Occipital lobe (tissue), 2 donors: ENCODE data around the gene SSTR1. TPM values are rescaled to one million over a fixed set of nuclear protein-coding genes. Genes with fewer than 3 reads are reported as not detected.
"Not testable (repeated sequence)": the region's sequence is repeated elsewhere in the genome, so short reads cannot be mapped to it uniquely, and the experiment has no call there.

Experiments
- DNase-seq: peaks from one replicate; lab custom pipeline; 2025; lab: John Stamatoyannopoulos, UW
- total RNA-seq: library from RNA; depleted of rRNA; stranded (reverse); fragments of >200 nt; gene quantifications from one replicate; pipeline ENCODE4 v1.2.3, GENCODE V29; 2014

Gene SSTR1, protein sequence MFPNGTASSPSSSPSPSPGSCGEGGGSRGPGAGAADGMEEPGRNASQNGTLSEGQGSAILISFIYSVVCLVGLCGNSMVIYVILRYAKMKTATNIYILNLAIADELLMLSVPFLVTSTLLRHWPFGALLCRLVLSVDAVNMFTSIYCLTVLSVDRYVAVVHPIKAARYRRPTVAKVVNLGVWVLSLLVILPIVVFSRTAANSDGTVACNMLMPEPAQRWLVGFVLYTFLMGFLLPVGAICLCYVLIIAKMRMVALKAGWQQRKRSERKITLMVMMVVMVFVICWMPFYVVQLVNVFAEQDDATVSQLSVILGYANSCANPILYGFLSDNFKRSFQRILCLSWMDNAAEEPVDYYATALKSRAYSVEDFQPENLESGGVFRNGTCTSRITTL
- 14.8 TPM for total RNA-seq

DNA sequence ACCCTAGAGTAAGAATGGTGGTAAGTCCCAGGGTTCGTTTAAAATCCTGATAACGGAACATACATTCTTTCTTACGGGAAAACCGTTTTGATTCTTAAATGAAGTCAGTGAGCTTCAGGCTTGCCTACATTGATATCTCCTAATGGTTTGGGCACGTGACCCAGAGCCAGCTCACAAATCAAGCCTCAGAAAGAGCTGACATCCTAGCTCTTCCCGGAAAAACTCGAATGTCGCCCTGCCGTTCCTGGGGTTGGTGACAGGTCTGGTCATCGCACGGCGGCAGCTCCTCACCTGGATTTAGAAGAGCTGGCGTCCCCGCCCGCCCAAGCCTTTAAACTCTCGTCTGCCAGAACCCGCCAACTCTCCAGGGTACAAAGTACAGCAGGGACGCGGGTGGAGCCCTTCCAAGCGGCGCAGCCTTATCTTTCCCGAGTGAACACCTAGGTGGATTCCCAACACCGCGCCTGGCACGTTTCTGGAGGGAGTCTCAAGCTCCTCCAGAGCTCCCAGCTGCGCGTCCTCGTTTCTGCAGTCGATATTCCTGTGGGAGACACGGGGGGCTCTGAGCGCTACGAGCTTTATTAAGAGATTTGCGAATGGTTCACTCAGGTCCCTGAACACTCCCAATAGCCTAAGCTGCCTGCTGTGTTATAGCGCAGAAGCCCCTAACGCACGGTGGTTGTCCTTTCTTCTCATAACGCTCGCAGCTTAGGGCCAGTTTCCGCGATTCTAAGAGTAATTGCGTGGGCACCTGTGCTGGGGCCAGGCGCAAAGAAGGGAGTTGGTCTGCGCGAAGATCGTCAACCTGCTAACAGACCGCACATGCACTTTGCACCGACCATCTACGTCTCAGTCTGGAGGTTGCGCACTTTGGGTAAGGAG lies at the start of gene SSTR1:
Gene SSTR1 (plus strand): TSS at position 169 of the 882 bp plus-strand sequence. CDS start 1,486 bp downstream, outside the sequence.
- no peak for DNase-seq

DNA sequence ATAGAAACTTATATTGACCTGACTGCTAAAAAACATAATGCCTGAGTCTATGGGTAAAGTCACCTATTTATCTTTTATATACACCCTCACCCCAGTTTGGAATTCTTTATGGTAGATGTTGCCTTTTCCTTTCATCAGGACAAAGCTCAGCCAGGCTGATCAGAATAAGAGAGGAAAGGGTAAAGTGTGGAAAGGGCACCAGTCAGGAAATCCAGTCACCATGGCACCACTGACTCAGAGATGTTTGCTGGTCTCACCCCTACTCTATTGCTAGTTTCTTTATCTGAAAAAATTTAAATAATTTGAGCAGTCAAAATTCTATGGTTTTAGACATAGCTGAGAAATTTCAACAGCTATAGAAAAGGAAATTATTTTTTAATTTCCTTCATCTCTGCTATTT lies 49.2 kb upstream of the SSTR1 start:
- DNase-seq = no peak

DNA sequence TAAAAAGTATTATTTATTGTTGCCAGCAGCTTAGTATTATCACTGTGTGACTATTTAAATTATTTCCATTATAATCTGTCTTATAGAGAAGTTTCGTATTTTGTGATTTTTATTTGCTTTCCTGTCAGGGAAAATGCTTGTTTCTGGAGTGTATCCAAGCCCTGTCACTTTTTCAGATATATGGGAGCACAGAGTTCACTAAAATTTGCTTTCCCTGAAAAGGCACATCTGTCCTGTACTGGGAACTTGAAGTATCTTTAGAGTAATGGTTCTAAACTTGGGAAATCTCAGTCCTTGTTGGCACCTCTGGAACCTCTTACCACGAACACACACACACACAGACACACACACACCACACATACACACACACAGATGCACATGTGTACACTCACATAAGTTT lies 39.3 kb upstream of the SSTR1 start:
- DNase-seq = no peak

DNA sequence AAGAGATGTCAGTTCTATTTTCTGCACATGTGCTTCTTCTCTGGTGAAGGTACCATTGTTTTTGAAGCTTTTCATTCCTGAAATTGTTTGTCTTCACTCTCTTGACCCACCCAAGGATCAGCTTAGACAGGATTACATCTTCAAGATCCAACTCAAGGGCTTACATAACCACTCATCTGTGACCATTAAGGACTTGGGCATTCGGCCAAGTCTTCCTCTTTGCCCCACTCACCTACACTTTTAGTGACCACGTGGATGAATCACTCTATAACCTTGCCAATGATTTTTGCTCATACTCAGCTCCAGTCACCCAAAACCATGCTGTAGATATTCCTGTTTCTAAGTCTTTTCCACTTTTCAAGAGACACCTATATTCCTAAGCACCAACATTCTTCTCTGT lies 36.5 kb upstream of the SSTR1 start:
- DNase-seq = no peak

DNA sequence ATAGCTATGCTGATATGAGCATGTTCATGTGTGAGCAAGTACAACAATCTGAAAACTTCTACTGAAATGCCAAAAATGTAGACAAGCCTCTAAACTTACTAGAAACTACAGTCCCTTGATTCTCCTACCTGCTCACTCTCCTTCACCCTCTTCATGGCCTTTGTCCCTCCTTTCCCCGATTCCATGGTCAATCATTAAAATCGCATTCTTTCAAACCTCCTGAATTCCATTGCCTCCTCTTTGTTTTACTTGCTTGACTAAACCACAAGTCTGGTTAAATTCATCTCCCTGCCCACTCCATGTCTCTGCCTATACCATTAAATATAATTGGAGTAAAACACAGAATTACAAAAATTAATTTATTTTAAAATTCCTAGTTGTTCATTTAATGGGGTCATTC lies 33.0 kb upstream of the SSTR1 start:
- DNase-seq = no peak

DNA sequence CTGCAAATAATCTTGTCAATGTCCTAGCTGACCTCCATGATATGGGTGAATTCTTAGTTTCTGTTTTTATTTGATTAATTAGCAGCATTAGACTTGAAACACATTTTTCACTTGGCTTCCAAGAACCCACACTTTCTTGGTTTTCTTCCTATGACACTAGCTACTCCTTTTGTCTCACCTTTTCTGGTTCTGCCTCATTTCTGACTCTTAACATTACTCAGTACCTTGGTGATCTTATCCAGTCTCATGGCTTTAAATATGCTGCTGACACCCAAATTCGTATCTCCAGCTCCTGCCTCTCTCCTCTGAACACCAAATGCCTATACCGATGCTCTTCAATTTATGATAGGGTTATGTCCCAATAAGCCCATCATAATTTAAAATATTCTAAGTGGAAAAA lies 32.0 kb upstream of the SSTR1 start:
- no peak for DNase-seq

DNA sequence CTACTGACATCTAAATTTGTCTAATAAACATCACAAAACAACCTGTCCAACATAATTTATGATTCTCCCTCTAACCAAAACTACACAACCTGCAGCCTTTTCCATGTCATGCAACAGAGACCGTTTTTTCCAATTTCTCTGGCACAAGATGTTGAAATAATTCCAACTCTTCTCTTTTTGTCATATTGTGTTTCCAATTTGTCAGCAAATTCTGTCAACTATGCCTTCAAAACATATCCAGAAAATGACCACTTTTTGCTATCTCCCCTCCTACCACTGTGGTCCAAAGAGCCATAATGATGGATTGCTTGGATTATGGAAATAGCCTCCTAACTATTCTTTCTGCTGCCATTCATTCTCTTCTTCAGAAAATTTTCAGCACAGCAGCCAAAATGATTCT lies 31.3 kb upstream of the SSTR1 start:
- no peak for DNase-seq

DNA sequence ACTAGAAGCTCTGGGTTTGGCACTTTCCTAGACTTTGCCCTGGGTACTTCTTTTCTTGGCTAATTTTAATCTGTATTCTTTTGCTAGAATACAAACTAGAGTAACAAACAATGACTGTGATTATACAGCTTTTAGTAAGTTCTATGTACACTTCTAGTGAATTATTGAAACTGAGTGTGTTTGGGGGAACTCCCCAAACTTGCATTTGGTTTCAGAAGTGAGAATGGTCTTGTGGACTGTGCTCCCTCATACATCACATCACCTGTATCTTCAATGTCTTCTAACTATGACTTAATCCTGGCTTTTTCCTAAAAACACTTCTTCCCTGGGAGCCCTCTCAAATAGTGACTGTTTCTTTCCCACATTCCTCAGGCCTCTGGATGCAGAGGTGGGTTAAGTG lies 23.6 kb upstream of the SSTR1 start:
- DNase-seq = no peak

DNA sequence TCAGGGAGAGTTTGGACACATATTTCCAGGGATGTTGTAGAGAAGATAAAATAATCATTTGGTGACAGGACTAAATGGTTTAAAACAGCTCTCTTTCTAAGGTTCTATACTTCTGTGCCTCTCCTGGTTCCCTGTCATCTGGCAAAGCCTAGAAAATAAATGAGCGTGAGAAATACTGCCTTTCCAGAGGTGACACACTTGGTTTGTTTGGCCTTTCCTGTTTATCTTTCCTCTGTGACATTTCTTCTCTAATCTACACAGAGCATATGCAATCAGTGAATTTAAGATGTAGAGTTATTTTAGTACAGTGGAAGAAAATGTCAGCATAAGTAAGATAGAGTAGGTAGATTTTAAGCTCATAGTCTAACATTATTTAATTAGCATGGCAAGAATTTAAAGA lies 22.0 kb upstream of the SSTR1 start:
- no peak for DNase-seq

DNA sequence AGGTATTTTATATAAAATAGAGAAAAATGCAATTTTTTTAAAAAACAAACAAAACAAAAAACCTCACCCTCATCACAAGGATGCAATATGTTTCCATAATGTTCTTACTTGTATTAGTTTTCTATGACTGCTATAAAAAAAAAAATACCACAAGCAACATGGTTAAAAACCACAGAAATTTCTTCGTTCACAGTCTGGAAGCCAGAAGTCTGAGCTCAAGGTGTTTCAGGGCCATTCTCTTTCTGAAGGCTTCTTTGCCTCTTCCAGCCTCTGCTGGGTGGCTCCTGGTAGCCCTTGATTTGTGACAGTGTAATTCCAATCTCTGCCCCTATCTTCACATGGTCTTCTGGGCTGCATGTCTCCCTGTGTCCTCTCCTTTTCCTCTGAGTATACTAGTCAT lies 21.5 kb upstream of the SSTR1 start:
- no peak for DNase-seq

DNA sequence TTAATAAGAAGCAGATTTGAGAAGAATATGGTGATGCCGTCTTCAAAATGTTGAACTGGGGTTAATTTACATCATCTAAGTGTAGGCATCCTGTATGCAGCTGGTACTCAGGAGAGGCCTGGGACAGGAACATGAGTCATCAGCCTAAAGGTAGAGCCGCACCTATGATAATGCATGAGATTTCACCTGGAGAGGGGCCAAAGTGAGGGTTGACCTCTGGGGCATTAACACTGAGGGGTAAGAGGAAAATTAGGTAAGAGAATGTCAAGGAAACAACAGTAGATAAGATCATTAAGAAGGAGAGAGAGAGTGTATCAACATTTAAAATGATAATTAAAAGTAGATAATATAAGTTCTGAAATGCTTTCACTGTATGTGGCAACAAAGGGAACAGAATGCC lies 20.2 kb upstream of the SSTR1 start:
- DNase-seq = no peak

DNA sequence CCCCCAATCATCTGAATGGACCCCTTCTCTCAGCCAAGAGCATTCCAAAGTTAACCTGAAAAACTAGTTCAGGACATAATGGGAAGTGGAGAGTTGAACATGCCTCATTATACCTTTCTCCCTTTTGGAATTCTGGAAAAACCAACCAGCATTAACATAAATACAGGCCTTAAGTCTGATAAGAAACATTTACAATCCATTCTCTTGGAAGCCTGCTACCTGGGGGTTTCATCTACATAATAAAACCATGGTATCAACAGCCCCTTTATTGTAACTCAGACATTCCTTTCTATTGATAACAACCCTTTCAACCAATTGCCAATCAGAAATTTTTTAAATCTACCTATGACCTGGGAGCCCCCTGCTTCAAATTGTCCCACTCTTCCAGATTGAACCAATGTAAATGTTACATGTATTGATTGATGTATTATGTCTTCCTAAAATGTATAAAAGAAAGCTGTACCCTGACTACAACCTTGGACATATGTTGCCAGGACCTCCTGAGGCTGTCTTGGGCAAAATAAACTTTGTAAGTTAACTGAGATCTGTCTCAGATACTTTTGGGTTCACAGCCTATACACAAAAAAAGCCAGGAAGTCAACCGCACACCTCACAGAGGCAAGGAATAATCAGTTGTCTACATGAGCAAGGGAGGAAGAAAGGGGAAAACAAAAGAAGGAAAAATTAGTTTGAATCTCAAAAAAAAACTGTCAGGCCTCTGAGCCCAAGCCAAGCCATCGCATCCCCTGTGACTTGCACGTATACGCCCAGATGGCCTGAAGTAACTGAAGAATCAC lies 17.6 kb upstream of the SSTR1 start:
- DNase-seq = no peak

DNA sequence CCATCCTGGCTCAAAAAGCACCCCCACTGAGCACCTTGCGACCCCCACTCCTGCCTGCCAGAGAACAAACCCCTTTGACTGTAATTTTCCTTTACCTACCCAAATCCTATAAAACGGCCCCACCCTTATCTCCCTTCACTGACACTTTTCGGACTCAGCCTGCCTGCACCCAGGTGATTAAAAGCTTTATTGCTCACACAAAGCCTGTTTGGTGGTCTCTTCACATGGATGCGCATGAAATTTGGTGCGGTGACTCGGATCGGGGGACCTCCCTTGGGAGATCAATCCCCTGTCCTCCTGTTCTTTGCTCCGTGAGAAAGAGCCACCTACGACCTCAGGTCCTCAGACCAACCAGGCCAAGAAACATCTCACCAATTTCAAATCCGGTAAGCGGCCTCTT lies 16.9 kb upstream of the SSTR1 start:
- not testable (repeated sequence) for DNase-seq

DNA sequence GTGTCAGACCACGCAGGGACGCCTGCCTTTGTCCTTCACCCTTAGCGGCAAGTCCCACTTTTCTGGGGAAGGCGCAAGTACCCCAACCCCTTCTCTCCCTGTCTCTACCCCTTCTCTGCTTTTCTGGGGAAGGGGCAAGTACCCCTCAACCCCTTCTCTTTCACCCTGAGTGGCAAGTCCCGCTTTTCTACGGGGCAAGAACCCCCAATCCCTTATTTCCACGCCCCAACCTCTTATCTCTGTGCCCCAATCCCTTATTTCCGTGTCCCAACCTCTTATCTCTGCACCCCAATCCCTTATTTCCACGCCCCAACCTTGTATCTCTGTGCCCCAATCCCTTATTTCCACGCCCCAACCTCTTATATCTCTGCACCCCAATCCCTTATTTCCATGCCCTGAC lies 16.2 kb upstream of the SSTR1 start:
- not testable (repeated sequence) for DNase-seq

DNA sequence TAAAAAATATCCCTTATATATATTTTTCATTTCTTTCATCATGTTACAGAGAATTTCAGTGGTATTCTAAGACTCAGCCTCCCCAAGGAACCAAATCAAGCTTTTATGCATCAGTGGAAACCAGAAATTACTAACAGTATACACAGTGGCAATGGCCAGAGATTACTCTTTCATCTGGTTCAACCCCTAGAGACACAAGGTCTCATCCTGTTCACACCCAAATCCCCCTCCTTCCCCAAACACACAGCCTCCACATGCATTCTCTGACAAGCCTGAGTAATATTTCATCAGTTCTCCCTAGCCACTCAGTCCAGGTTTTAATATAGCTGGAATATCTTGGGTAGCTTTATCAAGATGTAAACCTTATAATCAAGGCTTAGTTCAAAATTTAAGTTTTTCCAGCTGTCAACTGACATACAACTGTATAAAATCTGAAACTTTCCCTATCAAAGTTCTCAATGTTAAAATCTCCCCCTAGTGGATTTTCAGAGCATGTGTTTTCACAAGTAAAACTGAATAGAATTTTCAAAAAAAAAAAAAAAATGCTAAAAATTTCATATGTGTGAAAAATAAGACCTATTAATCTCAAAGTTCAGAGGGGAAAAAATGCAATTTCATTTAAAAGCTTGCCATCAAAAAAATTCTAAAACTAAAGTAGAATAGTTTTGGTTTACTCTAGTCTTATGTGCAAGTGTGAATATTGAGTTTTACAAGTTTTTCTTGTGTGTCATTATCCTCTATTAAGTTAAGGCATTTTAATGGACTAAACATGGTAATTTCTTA lies 10.5 kb upstream of the SSTR1 start:
- no peak for DNase-seq

DNA sequence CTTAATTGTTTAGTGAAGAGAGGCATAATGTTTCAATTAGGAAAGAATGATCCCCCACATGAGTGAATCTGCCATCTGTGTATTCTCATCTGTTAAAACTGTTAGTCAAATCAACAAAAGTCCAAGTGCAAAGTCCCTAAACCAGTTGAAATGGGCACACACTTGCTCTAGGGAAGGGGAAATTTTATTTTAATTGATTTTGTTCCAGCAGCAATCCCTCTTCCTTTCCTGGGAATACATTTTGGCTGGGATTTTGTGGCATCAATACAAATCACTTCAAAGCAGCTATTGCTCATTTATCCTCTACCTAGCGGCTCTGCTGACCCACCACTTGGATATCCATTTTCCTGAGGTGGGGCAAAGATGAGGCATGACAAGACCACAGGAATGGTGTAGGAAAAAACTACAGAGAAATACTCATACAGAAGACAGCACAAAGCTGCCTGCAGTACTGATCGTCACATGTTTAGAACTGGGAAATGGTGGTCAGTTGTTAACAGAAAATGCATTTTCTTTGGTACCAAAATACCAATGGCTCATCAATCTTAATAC lies 9.8 kb upstream of the SSTR1 start:
- no peak for DNase-seq

DNA sequence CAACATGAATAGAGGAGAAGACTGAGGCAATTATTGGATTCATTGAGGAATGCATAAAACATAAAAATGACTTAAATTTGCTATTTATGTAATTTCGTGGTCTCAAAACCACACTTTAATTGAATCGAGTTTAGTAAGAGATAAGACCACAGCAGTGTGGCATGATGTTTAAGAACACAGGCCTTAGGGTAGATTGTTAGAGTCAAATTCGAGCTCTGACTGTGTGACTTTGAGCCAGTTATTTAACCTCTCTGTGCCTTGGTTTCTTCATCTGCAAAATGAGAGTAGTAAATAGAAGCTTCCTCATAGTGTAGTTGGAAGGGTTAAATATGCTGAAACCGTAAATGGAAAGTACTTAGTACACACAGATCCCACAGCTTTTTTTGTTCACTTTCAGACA lies 9.3 kb upstream of the SSTR1 start:
- DNase-seq = no peak

DNA sequence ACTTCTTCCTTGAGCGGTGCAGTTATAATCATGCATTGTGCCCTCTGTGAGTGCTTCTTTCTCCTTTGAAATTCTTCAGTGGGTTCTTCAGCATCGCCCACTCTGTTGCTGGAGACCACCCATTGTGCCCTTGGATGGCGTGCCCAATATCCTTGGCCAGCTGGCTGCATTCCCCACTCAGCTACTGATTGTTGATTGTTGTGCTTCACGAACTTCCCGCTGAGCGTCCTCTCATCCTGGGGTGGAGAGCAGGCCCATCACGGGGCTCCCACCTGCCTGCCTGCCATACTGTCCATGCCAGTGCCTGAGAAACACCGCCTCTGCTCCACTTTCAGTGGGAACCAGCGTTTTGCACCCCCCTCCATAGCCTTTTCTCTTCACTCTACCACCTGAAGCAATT lies 8.6 kb upstream of the SSTR1 start:
- no peak for DNase-seq

DNA sequence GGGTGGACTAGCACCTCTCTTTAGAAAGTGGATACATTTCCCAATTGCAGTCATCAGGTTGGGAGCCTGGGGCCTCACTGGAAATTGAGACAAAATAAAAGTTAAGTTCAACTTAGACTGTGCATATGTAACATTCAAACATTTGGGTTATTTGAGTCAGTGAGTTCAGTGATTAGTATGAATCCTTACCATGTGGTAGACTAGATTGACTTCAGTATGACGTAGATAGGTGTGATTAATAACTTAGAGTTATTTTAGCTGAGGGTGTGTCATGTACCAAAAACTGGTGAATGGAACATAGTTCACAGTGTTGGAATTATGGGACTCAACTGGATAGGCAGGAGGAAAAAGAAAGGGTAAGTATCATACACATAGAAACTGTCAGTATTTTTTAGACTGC lies 8.0 kb upstream of the SSTR1 start:
- no peak for DNase-seq

DNA sequence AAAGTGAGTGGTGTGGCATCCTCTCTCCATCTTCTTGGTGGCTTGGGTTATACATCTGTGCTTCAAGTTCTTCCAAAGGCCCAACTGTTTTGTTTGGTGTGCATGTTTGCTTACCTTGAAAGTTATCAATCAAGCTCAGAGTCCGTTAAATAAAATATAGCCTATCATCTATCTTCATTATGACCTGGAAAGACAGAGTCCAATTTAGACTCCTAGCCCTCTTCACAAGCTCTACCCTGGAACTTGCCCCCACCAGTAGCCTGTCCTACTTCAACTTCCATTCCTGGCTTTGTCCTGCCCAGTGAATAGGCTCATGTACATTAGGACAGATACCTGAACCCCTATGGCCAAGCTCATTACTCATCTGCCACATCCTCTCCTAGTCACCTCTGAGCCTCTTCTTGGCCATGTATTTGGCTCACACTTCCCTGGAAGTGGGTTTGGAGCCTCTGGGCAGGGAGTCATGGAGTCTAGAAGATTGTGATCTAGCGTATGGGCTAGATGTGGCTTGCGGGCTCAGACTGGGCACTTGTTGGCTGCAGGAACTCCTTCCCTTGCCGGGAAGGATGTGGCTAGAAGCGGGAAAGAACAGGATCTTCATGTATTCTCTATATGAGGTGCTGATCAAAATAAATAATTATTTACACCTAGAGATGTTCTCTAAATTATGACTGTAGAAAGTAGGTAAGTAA lies 6.4 kb upstream of the SSTR1 start:
- DNase-seq = no peak
